Esophagus squamous epithelium (tissue), 4 donors: Measurements from ENCODE around the gene CA10.

Experiments
- CTCF ChIP-seq, 6 experiments: fragments of 450-650 bp in 4 of 6; fragments of 200-600 bp in 2 of 6; sonication (generic) in 2 of 6; IDR thresholded peaks; one replicate each; pipeline ENCODE4 v1.5.1; 2016 to 2019; ENCODE audit warnings: antibody characterized with exemption in 6 of 6, mild to moderate bottlenecking in 4 of 6, moderate library complexity in 4 of 6
- POLR2A ChIP-seq, 4 donors: fragments of 450-650 bp; IDR thresholded peaks; one replicate each; pipeline ENCODE4 v1.6.1; 2017; ENCODE audit warnings: antibody characterized with exemption in 4 of 4, mild to moderate bottlenecking in 4 of 4, moderate library complexity in 3 of 4

DNA sequence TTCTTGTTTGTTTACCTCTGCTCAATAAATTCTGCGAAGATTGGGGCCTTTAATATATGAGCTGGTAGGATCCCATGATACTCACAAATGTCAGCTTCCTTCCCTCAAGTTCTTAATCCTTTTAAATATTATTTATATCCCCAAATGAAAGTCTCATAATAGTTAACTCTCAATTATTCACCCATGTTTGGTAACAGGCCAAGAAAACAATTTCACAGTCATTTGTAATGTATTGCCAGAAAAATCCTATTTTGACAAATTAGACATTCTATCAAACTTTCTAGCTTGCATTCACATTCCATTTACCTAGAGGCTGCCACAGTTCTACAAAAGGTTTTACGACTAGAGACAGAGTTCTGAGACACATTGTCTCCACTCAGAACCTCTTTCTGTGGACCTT lies 457.0 kb downstream of the CA10 start:
- TF ChIP-seq POLR2A (IDR thresholded peaks at IDR 0.05) = no peak
- no peak for TF ChIP-seq CTCF (IDR thresholded peaks at IDR 0.05)
